Activated CD4-positive, alpha-beta memory T cell treated with anti-CD3 and anti-CD28 coated beads, Interleukin-2, amount 10 ng/mL, durations not matched to agents 7 days and 5 days (primary cell): ENCODE data around the gene SYTL2. TPM values are rescaled to one million over a fixed set of nuclear protein-coding genes. Genes with fewer than 3 reads are reported as not detected.
A peak's percentile ranks its signal among the peaks of the same experiment; 100 is the strongest.

Experiments
- CTCF ChIA-PET: fragments of 350-600 bp; sonication (Branson Sonifier 250); formaldehyde crosslinking; loops from one replicate; lab custom pipeline; 2021; ENCODE audit warnings: antibody characterized with exemption, inconsistent platforms; lab: Charles Lee
- POLR2A ChIA-PET: fragments of 350-600 bp; sonication (Branson Sonifier 250); formaldehyde crosslinking; loops from one replicate; lab custom pipeline; 2021; ENCODE audit warnings: antibody characterized with exemption; lab: Charles Lee
- DNase-seq: peaks from one replicate; pipeline ENCODE4 v3.0.0-alpha.2; 2020
- H3K27ac Mint-ChIP-seq: one replicate; pipeline ENCODE4 v1.8.0; 2021; ENCODE audit warnings: mild to moderate bottlenecking, mixed read lengths
- H3K27me3 Mint-ChIP-seq: one replicate; pipeline ENCODE4 v1.8.0; 2021; ENCODE audit warnings: mixed read lengths
- H3K36me3 Mint-ChIP-seq: one replicate; pipeline ENCODE4 v1.8.0; 2021; ENCODE audit warnings: low read depth, mixed read lengths
- H3K4me1 Mint-ChIP-seq: one replicate; pipeline ENCODE4 v1.8.0; 2021; ENCODE audit warnings: mixed read lengths
- H3K4me3 Mint-ChIP-seq: one replicate; pipeline ENCODE4 v1.8.0; 2021; ENCODE audit warnings: mild to moderate bottlenecking, mixed read lengths
- H3K9me3 Mint-ChIP-seq: one replicate; pipeline ENCODE4 v1.8.0; 2021; ENCODE audit warnings: mixed read lengths
- total RNA-seq, 2 experiments: library from RNA; stranded (reverse); gene quantifications; one replicate each; pipeline ENCODE4 v1.2.3, GENCODE V29; 2021

SYTL2 gene
- total RNA-seq, 2 experiments from 2014 or later, result 93.0 to 99.2 TPM

GRCh38 chr11:85752201-85752889 is 58.6 kb downstream of the SYTL2 start:
- H3K4me1 Mint-ChIP-seq, result peaks cover 95% of the 10 kb centered on the region
- no peaks in the 10 kb centered on the region for H3K9me3 Mint-ChIP-seq
- peak overlapping the region; percentile 94 for H3K27ac Mint-ChIP-seq
- peaks cover 76% of the 10 kb centered on the region for H3K36me3 Mint-ChIP-seq
- ChIA-PET CTCF (interaction anchor here (0.7 to 2.9 kb wide), 6 partner anchors 15 to 542 kb away, joined by 3 to 13 read pairs (median 4); partner anchors contain the start of gene CCDC83), POLR2A (interaction anchor here (0.8 to 3.5 kb wide), 16 partner anchors 9 to 124 kb away, joined by 3 to 34 read pairs (median 4); partner anchors contain the start of genes CCDC83, CREBZF and TMEM126B)
- DNase-seq, result peak; percentile 28
- H3K4me3 Mint-ChIP-seq, result peak overlapping the region; percentile 58
- no peaks in the 10 kb centered on the region for H3K27me3 Mint-ChIP-seq

- H3K4me1 Mint-ChIP-seq, result peaks cover 96% of the 10 kb centered on the region
- peaks cover 79% of the 10 kb centered on the region for H3K36me3 Mint-ChIP-seq
- no peaks in the 10 kb centered on the region for H3K9me3 Mint-ChIP-seq
- H3K4me3 Mint-ChIP-seq, result no peak overlapping the region
- POLR2A ChIA-PET, result interaction anchor here (0.8 to 3.5 kb wide), 9 partner anchors 22 to 123 kb away, joined by 3 to 34 read pairs (median 8); partner anchors contain the start of genes CCDC83, CREBZF and TMEM126B
- peak overlapping the region; percentile 94 for H3K27ac Mint-ChIP-seq
- no peaks in the 10 kb centered on the region for H3K27me3 Mint-ChIP-seq
- DNase-seq, result no peak
- CTCF ChIA-PET, result interaction anchor here (0.7 to 2.9 kb wide), 4 partner anchors 14 to 542 kb away, joined by 3 to 13 read pairs (median 4); partner anchors contain the start of gene CCDC83
Measured at GRCh38 chr11:85751724-85752123, 59.2 kb downstream of the SYTL2 start.

- CTCF ChIA-PET, result interaction anchor here (1.0 kb wide), 1 partner anchor 75 kb away, joined by 3 read pairs; no protein-coding TSS in a partner anchor
Measured at GRCh38 chr11:85750646-85751045, 60.3 kb downstream of the SYTL2 start.

GRCh38 chr11:85749884-85750283 is 61.1 kb downstream of the SYTL2 start:
- Mint-ChIP-seq H3K27ac (peak overlapping the region; percentile 94), H3K9me3 (no peaks in the 10 kb centered on the region), H3K36me3 (peaks cover 80% of the 10 kb centered on the region), H3K4me3 (peak overlapping the region; percentile 46), H3K27me3 (no peaks in the 10 kb centered on the region), H3K4me1 (peaks cover 95% of the 10 kb centered on the region)
- ChIA-PET POLR2A (interaction anchor here (0.8 to 2.8 kb wide), 8 partner anchors 12 to 102 kb away, joined by 3 to 15 read pairs (median 6); partner anchors contain the start of genes CREBZF, SYTL2 and TMEM126A), CTCF (interaction anchor here (1.0 to 1.2 kb wide), 2 partner anchors 35 to 76 kb away, joined by 3 read pairs; no protein-coding TSS in a partner anchor)
- peak; percentile 22 for DNase-seq

More at GRCh38 chr11:85750646-85751045, 60.3 kb downstream of the SYTL2 start:
- POLR2A ChIA-PET, result interaction anchor here (0.9 to 2.8 kb wide), 4 partner anchors 13 to 103 kb away, joined by 3 to 15 read pairs (median 8); partner anchors contain the start of genes SYTL2 and TMEM126A
- H3K4me3 Mint-ChIP-seq, result peak overlapping the region; percentile 46
- peaks cover 96% of the 10 kb centered on the region for H3K4me1 Mint-ChIP-seq
- H3K36me3 Mint-ChIP-seq, result peaks cover 81% of the 10 kb centered on the region
- H3K9me3 Mint-ChIP-seq, result no peaks in the 10 kb centered on the region
- H3K27me3 Mint-ChIP-seq, result no peaks in the 10 kb centered on the region
- H3K27ac Mint-ChIP-seq, result peak overlapping the region; percentile 94
- DNase-seq, result peak; percentile 38

GRCh38 chr11:85749287-85749834 is 61.6 kb downstream of the SYTL2 start:
- H3K27ac Mint-ChIP-seq, result peak overlapping the region; percentile 94
- no peak for DNase-seq
- no peak overlapping the region for H3K4me3 Mint-ChIP-seq
- H3K36me3 Mint-ChIP-seq, result peaks cover 79% of the 10 kb centered on the region
- H3K27me3 Mint-ChIP-seq, result no peaks in the 10 kb centered on the region
- peaks cover 94% of the 10 kb centered on the region for H3K4me1 Mint-ChIP-seq
- ChIA-PET CTCF (interaction anchor here (1.2 kb wide), 1 partner anchor 36 kb away, joined by 3 read pairs; no protein-coding TSS in a partner anchor), POLR2A (interaction anchor here (0.5 to 2.8 kb wide), 9 partner anchors 11 to 99 kb away, joined by 3 to 15 read pairs (median 6); partner anchors contain the start of genes CREBZF and SYTL2)
- H3K9me3 Mint-ChIP-seq, result peaks cover 2% of the 10 kb centered on the region

- POLR2A ChIA-PET, result interaction anchor here (0.5 to 2.8 kb wide), 5 partner anchors 11 to 100 kb away, joined by 3 to 15 read pairs (median 4); partner anchors contain the start of gene CREBZF
Measured at GRCh38 chr11:85748455-85748891, 62.5 kb downstream of the SYTL2 start.

GRCh38 chr11:85746670-85747069 is 64.3 kb downstream of the SYTL2 start:
- H3K9me3 Mint-ChIP-seq, result peaks cover 2% of the 10 kb centered on the region
- no peak for DNase-seq
- H3K36me3 Mint-ChIP-seq, result peaks cover 72% of the 10 kb centered on the region
- no peak overlapping the region for H3K27ac Mint-ChIP-seq
- ChIA-PET CTCF (interaction anchor here (2.1 kb wide), 1 partner anchor 15 kb away, joined by 7 read pairs; no protein-coding TSS in a partner anchor), POLR2A (interaction anchor here (0.8 to 1.6 kb wide), 3 partner anchors 9 to 99 kb away, joined by 4 read pairs; partner anchors contain the start of gene TMEM126A)
- H3K4me3 Mint-ChIP-seq, result no peak overlapping the region
- H3K4me1 Mint-ChIP-seq, result peaks cover 75% of the 10 kb centered on the region
- no peaks in the 10 kb centered on the region for H3K27me3 Mint-ChIP-seq

More at GRCh38 chr11:85748455-85748891, 62.5 kb downstream of the SYTL2 start:
- Mint-ChIP-seq H3K4me3 (no peak overlapping the region), H3K4me1 (peaks cover 86% of the 10 kb centered on the region), H3K27me3 (no peaks in the 10 kb centered on the region), H3K36me3 (peaks cover 79% of the 10 kb centered on the region), H3K9me3 (peaks cover 2% of the 10 kb centered on the region), H3K27ac (peak overlapping the region; percentile 56)
- no peak for DNase-seq
- CTCF ChIA-PET, result interaction anchor here (1.0 to 1.5 kb wide), 2 partner anchors 51 to 76 kb away, joined by 3 read pairs; no protein-coding TSS in a partner anchor

GRCh38 chr11:85745626-85746025 is 65.3 kb downstream of the SYTL2 start:
- H3K4me3 Mint-ChIP-seq, result no peak overlapping the region
- ChIA-PET CTCF (interaction anchor here (1.1 to 2.1 kb wide), 4 partner anchors 14 to 79 kb away, joined by 4 to 7 read pairs (median 4); no protein-coding TSS in a partner anchor), POLR2A (interaction anchor here (0.8 to 1.6 kb wide), 8 partner anchors 18 to 109 kb away, joined by 3 to 6 read pairs (median 4); partner anchors contain the start of genes CCDC83, CREBZF and TMEM126A)
- H3K36me3 Mint-ChIP-seq, result peaks cover 67% of the 10 kb centered on the region
- peaks cover 68% of the 10 kb centered on the region for H3K4me1 Mint-ChIP-seq
- H3K9me3 Mint-ChIP-seq, result peaks cover 2% of the 10 kb centered on the region
- DNase-seq, result no peak
- H3K27ac Mint-ChIP-seq, result peak overlapping the region; percentile 78
- no peaks in the 10 kb centered on the region for H3K27me3 Mint-ChIP-seq

- ChIA-PET CTCF (no interaction called here), POLR2A (interaction anchor here (1.4 kb wide), 1 partner anchor 95 kb away, joined by 3 read pairs; the partner anchor contains the start of gene TMEM126A)
- Mint-ChIP-seq H3K27me3 (no peaks in the 10 kb centered on the region), H3K27ac (no peak overlapping the region), H3K9me3 (peaks cover 2% of the 10 kb centered on the region), H3K36me3 (peaks cover 67% of the 10 kb centered on the region), H3K4me3 (no peak overlapping the region), H3K4me1 (peaks cover 60% of the 10 kb centered on the region)
- no peak for DNase-seq
Measured at GRCh38 chr11:85742873-85743275, 68.1 kb downstream of the SYTL2 start.

GRCh38 chr11:85742348-85742747 is 68.6 kb downstream of the SYTL2 start:
- Mint-ChIP-seq H3K27ac (no peak overlapping the region), H3K9me3 (peaks cover 2% of the 10 kb centered on the region), H3K4me3 (no peak overlapping the region), H3K36me3 (peaks cover 67% of the 10 kb centered on the region), H3K27me3 (no peaks in the 10 kb centered on the region), H3K4me1 (peaks cover 61% of the 10 kb centered on the region)
- DNase-seq, result no peak
- ChIA-PET POLR2A (no interaction called here), CTCF (no interaction called here)

- no peak for DNase-seq
- Mint-ChIP-seq H3K4me3 (no peak overlapping the region), H3K4me1 (peaks cover 52% of the 10 kb centered on the region), H3K27me3 (no peaks in the 10 kb centered on the region), H3K27ac (no peak overlapping the region), H3K9me3 (peaks cover 2% of the 10 kb centered on the region), H3K36me3 (peaks cover 68% of the 10 kb centered on the region)
- ChIA-PET CTCF (no interaction called here), POLR2A (no interaction called here)
Measured at GRCh38 chr11:85740481-85741400, 70.2 kb downstream of the SYTL2 start.
